ENCODE results near the gene PRSS38.

Gene PRSS38

GRCh38 chr1:227791425-227792143, 23.9 kb upstream of the PRSS38 start (continued):
- TF ChIP-seq PRDM2 (tag by site-specific recombination; IDR thresholded peaks at IDR 0.05; ENCODE audit: borderline replicate concordance) (no peak), ZNF211 (tag by site-specific recombination; IDR thresholded peaks at IDR 0.05; ENCODE audit: low read depth) (no peak), ZNF391 (tag by site-specific recombination; IDR thresholded peaks at IDR 0.05; ENCODE audit: borderline replicate concordance, low read depth) (no peak), ZNF10 (tag by site-specific recombination; IDR thresholded peaks at IDR 0.05) (no peak), ZNF830 (tag by site-specific recombination; IDR thresholded peaks at IDR 0.05; ENCODE audit: low read depth) (no peak), ZNF341 (tag by site-specific recombination; IDR thresholded peaks at IDR 0.05; ENCODE audit: low read depth) (no peak), FEZF1 (tag by site-specific recombination; IDR thresholded peaks at IDR 0.05) (no peak), GLI2 (tag by site-specific recombination; IDR thresholded peaks at IDR 0.05; ENCODE audit: borderline replicate concordance, low read depth) (no peak), ZNF157 (tag by site-specific recombination; IDR thresholded peaks at IDR 0.05) (no peak), ZNF274 (IDR thresholded peaks at IDR 0.05; ENCODE audit: low read length) (no peak), ZNF274 (tag by site-specific recombination; IDR thresholded peaks at IDR 0.05; ENCODE audit: borderline replicate concordance) (0 out of 2 replicates have a peak, but pooled peaks have one; percentile 60), ZNF362 (tag by site-specific recombination; IDR thresholded peaks at IDR 0.05) (no peak), BCL11B (tag by site-specific recombination; IDR thresholded peaks at IDR 0.05; ENCODE audit: low read depth) (peak; percentile 100), ZNF354C (tag by site-specific recombination; IDR thresholded peaks at IDR 0.05; ENCODE audit: borderline replicate concordance, low read depth) (no peak), ZNF223 (tag by site-specific recombination; IDR thresholded peaks at IDR 0.05) (no peak), KLF1 (tag by site-specific recombination; IDR thresholded peaks at IDR 0.05) (0 out of 2 replicates have a peak, but pooled peaks have one; percentile 27), ZBTB21 (tag by site-specific recombination; IDR thresholded peaks at IDR 0.05) (no peak), BCL6B (tag by site-specific recombination; IDR thresholded peaks at IDR 0.05) (no peak), ZNF768 (tag by site-specific recombination; IDR thresholded peaks at IDR 0.05) (no peak), ZNF449 (tag by site-specific recombination; IDR thresholded peaks at IDR 0.05) (no peak), PRDM4 (tag by site-specific recombination; IDR thresholded peaks at IDR 0.05) (no peak), TCF7L2 (IDR thresholded peaks at IDR 0.05; ENCODE audit: borderline replicate concordance, low read depth, low read length) (no peak), REPIN1 (tag by site-specific recombination; IDR thresholded peaks at IDR 0.05; ENCODE audit: low read depth) (no peak), SP2 (tag by site-specific recombination; IDR thresholded peaks at IDR 0.05) (no peak), MYNN (tag by site-specific recombination; IDR thresholded peaks at IDR 0.05; ENCODE audit: borderline replicate concordance) (no peak)
